Central memory CD4-positive, alpha-beta T cell (primary cell): ENCODE results near the gene OSBPL1A.

Source experiments
- DNase-seq: peaks from one replicate; pipeline ENCODE4 v3.0.0; 2022

The OSBPL1A gene

GRCh38 chr18:24214144-24214543 lies 183.5 kb downstream of the OSBPL1A start:
- DNase-seq = no peak

GRCh38 chr18:24212939-24213338 lies 184.7 kb downstream of the OSBPL1A start:
- no peak for DNase-seq

GRCh38 chr18:24209558-24209957 lies 188.1 kb downstream of the OSBPL1A start:
- DNase-seq = no peak

- no peak for DNase-seq
Measured at GRCh38 chr18:24208270-24209035, 189.2 kb downstream of the OSBPL1A start.

GRCh38 chr18:24204904-24205303 lies 192.7 kb downstream of the OSBPL1A start:
- DNase-seq = no peak

GRCh38 chr18:24201699-24202687 lies 195.6 kb downstream of the OSBPL1A start:
- no peak for DNase-seq

GRCh38 chr18:24200494-24201290 lies 196.9 kb downstream of the OSBPL1A start:
- no peak for DNase-seq

- DNase-seq = no peak
Measured at GRCh38 chr18:24199372-24199962, 198.2 kb downstream of the OSBPL1A start.

GRCh38 chr18:24198461-24198860 lies 199.2 kb downstream of the OSBPL1A start:
- DNase-seq = no peak

- no peak for DNase-seq
Measured at GRCh38 chr18:24197412-24197811, 200.2 kb downstream of the OSBPL1A start.

GRCh38 chr18:24196764-24197163 lies 200.9 kb downstream of the OSBPL1A start:
- DNase-seq = no peak

- DNase-seq = no peak
Measured at GRCh38 chr18:24195296-24196053, 202.1 kb downstream of the OSBPL1A start.

GRCh38 chr18:24190590-24190989 lies 207.0 kb downstream of the OSBPL1A start:
- DNase-seq = no peak

GRCh38 chr18:24189664-24190346 lies 207.8 kb downstream of the OSBPL1A start:
- DNase-seq = no peak

- DNase-seq = no peak
Measured at GRCh38 chr18:24189007-24189528, 208.6 kb downstream of the OSBPL1A start.

GRCh38 chr18:24188120-24188519 lies 209.5 kb downstream of the OSBPL1A start:
- DNase-seq = no peak

- DNase-seq = no peak
Measured at GRCh38 chr18:24187689-24188088, 209.9 kb downstream of the OSBPL1A start.

GRCh38 chr18:24187049-24187448 lies 210.6 kb downstream of the OSBPL1A start:
- no peak for DNase-seq

- no peak for DNase-seq
Measured at GRCh38 chr18:24185805-24186204, 211.8 kb downstream of the OSBPL1A start.

- DNase-seq = no peak
Measured at GRCh38 chr18:24181806-24182205, 215.8 kb downstream of the OSBPL1A start.

- DNase-seq = no peak
Measured at GRCh38 chr18:24180048-24180447, 217.6 kb downstream of the OSBPL1A start.
